CD14-positive monocyte (primary cell): ENCODE measurements around the gene RER1. TPM values are rescaled to one million over a fixed set of nuclear protein-coding genes. Genes with fewer than 3 reads are reported as not detected.

Source experiments
- DNase-seq, 3 donors: peaks; one replicate each; pipeline ENCODE4 v3.0.0-alpha.2; 2011 to 2022
- H2AFZ ChIP-seq: 2 replicates; pipeline ENCODE4 v1.6.0; 2012; ENCODE audit warnings: mild to moderate bottlenecking, low read depth, low read length, inconsistent platforms; ENCODE audit not compliant: insufficient read depth, poor library complexity, severe bottlenecking
- H3K27ac ChIP-seq, 2 donors: 1 replicate in 1 of 2; 2 replicates in 1 of 2; pipeline ENCODE4 v1.5.1; 2012 to 2013; ENCODE audit warnings: low read length in 2 of 2, control low read depth in 1 of 2, inconsistent platforms in 1 of 2, low read depth in 1 of 2, mild to moderate bottlenecking in 1 of 2
- H3K27me3 ChIP-seq, 2 donors: one replicate each; pipeline versions ENCODE4 v1.6.0 to v1.6.1; 2011 to 2013; ENCODE audit warnings: low read length in 2 of 2; ENCODE audit not compliant: control insufficient read depth in 2 of 2, insufficient read depth in 2 of 2
- H3K36me3 ChIP-seq, 2 donors: replicated peaks in 1 of 2; 1 replicate in 1 of 2; 2 replicates in 1 of 2; pipeline versions ENCODE4 v1.5.1 to v1.6.1; 2012 to 2013; ENCODE audit warnings: low read length in 2 of 2, control low read depth in 1 of 2, inconsistent platforms in 1 of 2, mild to moderate bottlenecking in 1 of 2; ENCODE audit not compliant: insufficient read depth in 2 of 2, control insufficient read depth in 1 of 2
- H3K4me1 ChIP-seq, 2 donors: 1 replicate in 1 of 2; 2 replicates in 1 of 2; pipeline versions ENCODE4 v1.5.1 to v1.6.1; 2012 to 2013; ENCODE audit warnings: low read length in 2 of 2, control low read depth in 1 of 2, inconsistent platforms in 1 of 2, mild to moderate bottlenecking in 1 of 2, moderate library complexity in 1 of 2; ENCODE audit not compliant: insufficient read depth in 2 of 2, control insufficient read depth in 1 of 2
- H3K4me2 ChIP-seq: replicated peaks from 2 replicates; pipeline ENCODE3; 2012; ENCODE audit warnings: low read length, moderate library complexity, mild to moderate bottlenecking; ENCODE audit not compliant: poor library complexity, severe bottlenecking; ENCODE audit errors: extremely low read depth
- H3K4me3 ChIP-seq, 3 experiments: fragments of 200-600 bp in 1 of 3; sonication (generic) in 1 of 3; replicated peaks in 1 of 3; 1 replicate in 2 of 3; 2 replicates in 1 of 3; pipeline ENCODE4 v1.5.1; 2011 to 2013; ENCODE audit warnings: low read length in 3 of 3, mild to moderate bottlenecking in 3 of 3, control low read depth in 2 of 3, low read depth in 2 of 3, inconsistent platforms in 1 of 3, moderate library complexity in 1 of 3
- H3K79me2 ChIP-seq: 2 replicates; pipeline ENCODE4 v1.6.0; 2012; ENCODE audit warnings: mild to moderate bottlenecking, control low read depth, inconsistent platforms, low read length, moderate library complexity; ENCODE audit not compliant: insufficient read depth
- H3K9ac ChIP-seq: 2 replicates; pipeline ENCODE4 v1.6.0; 2017; ENCODE audit warnings: low read length, mild to moderate bottlenecking; ENCODE audit not compliant: insufficient read depth, poor library complexity, severe bottlenecking
- H3K9me3 ChIP-seq, 2 donors: replicated peaks in 1 of 2; 1 replicate in 1 of 2; 2 replicates in 1 of 2; pipeline versions ENCODE4 v1.5.1 to v1.6.1; 2012 to 2013; ENCODE audit warnings: low read length in 2 of 2, control low read depth in 1 of 2; ENCODE audit not compliant: control insufficient read depth in 1 of 2, insufficient read depth in 1 of 2
- H4K20me1 ChIP-seq: 2 replicates; pipeline ENCODE4 v1.6.0; 2012; ENCODE audit warnings: mild to moderate bottlenecking, low read length, control low read depth, moderate library complexity; ENCODE audit not compliant: insufficient read depth
- H3K27ac Mint-ChIP-seq, 7 donors: one replicate each; pipeline ENCODE4 v1.8.0; 2020; ENCODE audit warnings: mild to moderate bottlenecking in 7 of 7, mixed read lengths in 7 of 7, moderate library complexity in 6 of 7, inconsistent platforms in 2 of 7
- H3K27me3 Mint-ChIP-seq, 3 donors: one replicate each; pipeline ENCODE4 v1.8.0; 2021 to 2022; ENCODE audit warnings: low read depth in 3 of 3, mild to moderate bottlenecking in 3 of 3, mixed read lengths in 3 of 3, moderate library complexity in 3 of 3, inconsistent platforms in 1 of 3
- H3K36me3 Mint-ChIP-seq, 2 donors: one replicate each; pipeline ENCODE4 v1.8.0; 2020; ENCODE audit warnings: mixed read lengths in 2 of 2, inconsistent platforms in 1 of 2, mild to moderate bottlenecking in 1 of 2
- H3K4me1 Mint-ChIP-seq: one replicate; pipeline ENCODE4 v1.8.0; 2020; ENCODE audit warnings: mild to moderate bottlenecking, mixed read lengths
- H3K4me3 Mint-ChIP-seq, 2 donors: one replicate each; pipeline ENCODE4 v1.8.0; 2020; ENCODE audit warnings: mild to moderate bottlenecking in 2 of 2, mixed read lengths in 2 of 2, moderate library complexity in 1 of 2
- H3K9me3 Mint-ChIP-seq, 7 donors: one replicate each; pipeline ENCODE4 v1.8.0; 2020 to 2022; ENCODE audit warnings: mixed read lengths in 7 of 7, mild to moderate bottlenecking in 6 of 7, moderate library complexity in 6 of 7, inconsistent platforms in 2 of 7
- CTCF ChIP-seq: fragments of 200-600 bp; IDR thresholded peaks from one replicate; pipeline ENCODE4 v1.8.0; 2022; ENCODE audit warnings: antibody characterized with exemption, mild to moderate bottlenecking
- WGBS: methylation state at CpG from one replicate; pipeline ENCODE4 v1.1.5; 2013; ENCODE audit warnings: missing lambda C conversion rate; ENCODE audit not compliant: insufficient coverage; 5-methylcytosine and 5-hydroxymethylcytosine counted together
- intact Hi-C, 2 donors: fragments of 100-400 bp; cut with micrococcal nuclease; formaldehyde crosslinking; loops; one replicate each; pipeline versions ENCODE4 v1.15.0 to v1.15.1; 2023
- polyA plus RNA-seq, 3 donors: library from polyadenylated mRNA; depleted of rRNA in 1 of 3; unstranded in 2 of 3; stranded (reverse) in 1 of 3; fragments of 300-500 nt in 2 of 3; fragments of >200 nt in 1 of 3; fragmentation: Illumina TruSeq in 2 of 3; gene quantifications; 1 replicate in 2 of 3; 2 replicates in 1 of 3; pipeline ENCODE4 v1.2.3, GENCODE V29; 2012 to 2021

Gene RER1
- polyA plus RNA-seq, 3 donors = 98.3 to 235 (median 193) TPM

GRCh38 chr1:2435746-2436355, 44.2 kb downstream of the RER1 start:
- Histone ChIP-seq H4K20me1 (no peaks in the 10 kb centered on the region), H3K4me2 (no peak overlapping the region), H3K36me3 (no peaks in the 10 kb centered on the region), H3K9me3 (no peaks in the 10 kb centered on the region), H2AFZ (no peak overlapping the region), H3K27ac (no peak overlapping the region), H3K4me1 (no peaks in the 10 kb centered on the region), H3K27me3 (no peaks in the 10 kb centered on the region), H3K9ac (no peak overlapping the region), H3K4me3 (no peak overlapping the region), H3K79me2 (no peaks in the 10 kb centered on the region)
- no peak for DNase-seq
- Mint-ChIP-seq H3K9me3 (peaks cover 0 to 2% (median 0%) of the 10 kb centered on the region in 7 donors), H3K27me3 (peaks cover 2 to 16% (median 7%) of the 10 kb centered on the region in 3 donors), H3K27ac (no peak overlapping the region), H3K4me3 (no peak overlapping the region), H3K36me3 (no peaks in the 10 kb centered on the region), H3K4me1 (no peaks in the 10 kb centered on the region)
- intact Hi-C loops = no loop called here
- TF ChIP-seq CTCF = no peak
- 88% methylated on average over 2 of the region's 2 CpGs for WGBS

GRCh38 chr1:2436876-2437275, 45.2 kb downstream of the RER1 start:
- H3K4me3 Mint-ChIP-seq = no peak overlapping the region
- no peak overlapping the region for H3K9ac ChIP-seq
- no peaks in the 10 kb centered on the region for H3K27me3 ChIP-seq
- DNase-seq = no peak
- H3K4me3 ChIP-seq = no peak overlapping the region
- no peak overlapping the region for H3K27ac ChIP-seq
- no peaks in the 10 kb centered on the region for H4K20me1 ChIP-seq
- 94% methylated on average over 3 of the region's 7 CpGs for WGBS
- no peaks in the 10 kb centered on the region for H3K9me3 ChIP-seq
- H3K9me3 Mint-ChIP-seq = peaks cover 0 to 3% (median 0%) of the 10 kb centered on the region in 7 donors
- no peaks in the 10 kb centered on the region for H3K4me1 ChIP-seq
- intact Hi-C loops = no loop called here
- no peak overlapping the region for H3K4me2 ChIP-seq
- peaks cover 7 to 18% (median 7%) of the 10 kb centered on the region in 3 donors for H3K27me3 Mint-ChIP-seq
- no peaks in the 10 kb centered on the region for H3K36me3 ChIP-seq
- no peak overlapping the region for H3K27ac Mint-ChIP-seq
- TF ChIP-seq CTCF = no peak
- no peaks in the 10 kb centered on the region for H3K36me3 Mint-ChIP-seq
- H3K79me2 ChIP-seq = no peaks in the 10 kb centered on the region
- no peak overlapping the region for H2AFZ ChIP-seq
- no peaks in the 10 kb centered on the region for H3K4me1 Mint-ChIP-seq
